WTC11 (cell line): ENCODE results near the gene CLTA.

Source experiments
- CTCF ChIP-seq: fragments of 200-600 bp; IDR thresholded peaks from 2 replicates; pipeline ENCODE4 v1.8.0; 2022; ENCODE audit warnings: antibody characterized with exemption
- ESRRA ChIP-seq: sonication (generic); formaldehyde crosslinking; IDR thresholded peaks from 2 replicates; pipeline ENCODE4 v1.8.1; 2022; ENCODE audit warnings: mild to moderate bottlenecking, missing genetic modification reagents, borderline replicate concordance
- ETV6 ChIP-seq: sonication (generic); formaldehyde crosslinking; IDR thresholded peaks from 2 replicates; pipeline ENCODE4 v1.8.1; 2022; ENCODE audit warnings: mild to moderate bottlenecking, missing genetic modification reagents
- MAX ChIP-seq: sonication (generic); formaldehyde crosslinking; IDR thresholded peaks from 2 replicates; pipeline ENCODE4 v1.8.0; 2022; ENCODE audit warnings: mild to moderate bottlenecking, missing genetic modification reagents
- NFYB ChIP-seq: sonication (generic); formaldehyde crosslinking; conservative IDR thresholded peaks from 2 replicates; pipeline ENCODE4 v1.8.0; 2022; ENCODE audit warnings: low read depth, missing genetic modification reagents
- OVOL2 ChIP-seq: fragments of 250-450 bp; sonication (Bioruptor Pico); IDR thresholded peaks from 2 replicates; pipeline ENCODE4 v1.9.0; 2021; ENCODE audit warnings: mild to moderate bottlenecking, borderline replicate concordance
- TEAD1 ChIP-seq: sonication (generic); formaldehyde crosslinking; IDR thresholded peaks from 2 replicates; pipeline ENCODE4 v1.8.0; 2022; ENCODE audit warnings: mild to moderate bottlenecking, missing genetic modification reagents
- TEAD4 ChIP-seq: sonication (generic); formaldehyde crosslinking; IDR thresholded peaks from 2 replicates; pipeline ENCODE4 v1.8.0; 2022; ENCODE audit warnings: mild to moderate bottlenecking, missing genetic modification reagents
- USF2 ChIP-seq: sonication (generic); formaldehyde crosslinking; IDR thresholded peaks from 2 replicates; pipeline ENCODE4 v1.8.1; 2023; ENCODE audit warnings: mild to moderate bottlenecking, missing genetic modification reagents, moderate library complexity
- ZNF138 ChIP-seq: sonication (generic); formaldehyde crosslinking; conservative IDR thresholded peaks from 2 replicates; pipeline ENCODE4 v1.8.1; 2022; ENCODE audit warnings: mild to moderate bottlenecking, moderate library complexity, missing genetic modification reagents

- TF ChIP-seq CTCF (no peak), ETV6 (CRISPR knock-in tag) (no peak), NFYB (CRISPR knock-in tag) (no peak), ESRRA (CRISPR knock-in tag) (no peak), MAX (CRISPR knock-in tag) (no peak), ZNF138 (no peak), OVOL2 (CRISPR knock-in tag) (no peak), TEAD1 (CRISPR knock-in tag) (no peak), USF2 (CRISPR knock-in tag) (no peak), TEAD4 (no peak)
These were observed 3.7 kb downstream of the CLTA start for GRCh38 chr9:36194326-36195000.
